H9 (cell line): ENCODE results near the gene HSPA5. TPM values are rescaled to one million over a fixed set of nuclear protein-coding genes. Genes with fewer than 3 reads are reported as not detected.
A peak's percentile ranks its signal among the peaks of the same experiment; 100 is the strongest.

Experiments
- DNase-seq: peaks from one replicate; pipeline ENCODE4 v3.0.0-alpha.2; 2017
- H2AFZ ChIP-seq: one replicate; pipeline ENCODE4 v1.6.1; 2013; ENCODE audit warnings: mild to moderate bottlenecking, low read length, control low read depth, moderate library complexity
- H2AK5ac ChIP-seq: 2 replicates; pipeline ENCODE4 v1.6.1; 2013; ENCODE audit warnings: low read length, control low read depth, mixed read lengths; ENCODE audit not compliant: insufficient read length
- H2BK120ac ChIP-seq: one replicate; pipeline ENCODE4 v1.6.1; 2013; ENCODE audit warnings: low read depth, mild to moderate bottlenecking, low read length, control low read depth, inconsistent platforms; ENCODE audit not compliant: poor library complexity, severe bottlenecking
- H2BK12ac ChIP-seq: 2 replicates; pipeline ENCODE4 v1.6.1; 2013; ENCODE audit warnings: low read length, control low read depth, mixed read lengths, low read depth; ENCODE audit not compliant: insufficient read length
- H2BK15ac ChIP-seq: 2 replicates; pipeline ENCODE4 v1.6.1; 2013; ENCODE audit warnings: low read depth, low read length, control low read depth
- H2BK20ac ChIP-seq: one replicate; pipeline ENCODE4 v1.6.1; 2013; ENCODE audit warnings: low read depth, mild to moderate bottlenecking, low read length, control low read depth, inconsistent platforms; ENCODE audit not compliant: poor library complexity, severe bottlenecking
- H2BK5ac ChIP-seq: 2 replicates; pipeline ENCODE4 v1.6.1; 2013; ENCODE audit warnings: low read length, control low read depth, mixed read lengths; ENCODE audit not compliant: insufficient read length
- H3K14ac ChIP-seq: 2 replicates; pipeline ENCODE4 v1.6.1; 2013; ENCODE audit warnings: low read length, control low read depth; ENCODE audit not compliant: insufficient read depth
- H3K18ac ChIP-seq: 2 replicates; pipeline ENCODE4 v1.6.1; 2013; ENCODE audit warnings: low read depth, mild to moderate bottlenecking, mixed read lengths, low read length, control low read depth; ENCODE audit not compliant: insufficient read length
- H3K23ac ChIP-seq: 2 replicates; pipeline ENCODE4 v1.6.1; 2013; ENCODE audit warnings: low read length, control low read depth, mixed read lengths, low read depth; ENCODE audit not compliant: insufficient read length
- H3K23me2 ChIP-seq: 2 replicates; pipeline ENCODE4 v1.6.1; 2013; ENCODE audit warnings: low read depth, mild to moderate bottlenecking, mixed read lengths, low read length, control low read depth; ENCODE audit not compliant: insufficient read length, poor library complexity, severe bottlenecking
- H3K27ac ChIP-seq: 2 replicates; pipeline ENCODE4 v1.5.1; 2013; ENCODE audit warnings: low read length, control low read depth, mixed read lengths, low read depth; ENCODE audit not compliant: insufficient read length
- H3K27me3 ChIP-seq: 2 replicates; pipeline ENCODE4 v1.6.1; 2013; ENCODE audit warnings: low read length, control low read depth, inconsistent platforms; ENCODE audit not compliant: insufficient read depth
- H3K4ac ChIP-seq: 2 replicates; pipeline ENCODE4 v1.6.1; 2013; ENCODE audit warnings: low read depth, mild to moderate bottlenecking, control low read depth, inconsistent platforms, low read length, moderate library complexity
- H3K4me1 ChIP-seq: 2 replicates; pipeline ENCODE4 v1.6.1; 2013; ENCODE audit warnings: low read length, control low read depth, inconsistent platforms; ENCODE audit not compliant: insufficient read depth
- H3K4me2 ChIP-seq: 2 replicates; pipeline ENCODE4 v1.6.1; 2013; ENCODE audit warnings: low read length, control low read depth, mixed read lengths; ENCODE audit not compliant: insufficient read length, insufficient read depth
- H3K56ac ChIP-seq: 2 replicates; pipeline ENCODE4 v1.6.1; 2013; ENCODE audit warnings: low read depth, mild to moderate bottlenecking, mixed read lengths, low read length, control low read depth; ENCODE audit not compliant: insufficient read length
- H3K79me1 ChIP-seq: 2 replicates; pipeline ENCODE4 v1.6.1; 2013; ENCODE audit warnings: low read depth, mild to moderate bottlenecking, moderate library complexity, low read length, control low read depth, inconsistent platforms; ENCODE audit not compliant: insufficient read depth, poor library complexity, severe bottlenecking
- H3K79me2 ChIP-seq: 2 replicates; pipeline ENCODE4 v1.6.1; 2013; ENCODE audit warnings: low read length, control low read depth, inconsistent platforms; ENCODE audit not compliant: insufficient read depth
- H3K9ac ChIP-seq: 2 replicates; pipeline ENCODE4 v1.6.1; 2013; ENCODE audit warnings: low read length, control low read depth, mixed read lengths; ENCODE audit not compliant: insufficient read length; ENCODE audit errors: extremely low read depth
- H3K9me3 ChIP-seq: one replicate; pipeline ENCODE4 v1.6.1; 2013; ENCODE audit warnings: low read depth, low read length, inconsistent platforms; ENCODE audit not compliant: control insufficient read depth
- H3T11ph ChIP-seq: one replicate; pipeline ENCODE4 v1.6.1; 2013; ENCODE audit warnings: mild to moderate bottlenecking, low read length, control low read depth, inconsistent platforms
- H4K20me1 ChIP-seq: one replicate; pipeline ENCODE4 v1.6.1; 2013; ENCODE audit not compliant: control insufficient read depth, insufficient read length, insufficient read depth
- H4K5ac ChIP-seq: 2 replicates; pipeline ENCODE4 v1.6.1; 2013; ENCODE audit warnings: low read depth, mild to moderate bottlenecking, mixed read lengths, low read length, control low read depth; ENCODE audit not compliant: insufficient read length
- H4K8ac ChIP-seq: replicated peaks from 2 replicates; pipeline ENCODE4 v1.6.1; 2013; ENCODE audit warnings: low read length, control low read depth, mixed read lengths, low read depth; ENCODE audit not compliant: insufficient read length
- H4K91ac ChIP-seq: 2 replicates; pipeline ENCODE4 v1.6.1; 2013; ENCODE audit warnings: low read depth, mild to moderate bottlenecking, moderate library complexity, mixed read lengths, low read length, control low read depth; ENCODE audit not compliant: insufficient read length
- H3K27ac Mint-ChIP-seq, 3 experiments: 2 replicates in 2 of 3; 3 replicates in 1 of 3; pipeline ENCODE4 v1.8.0; 2020 to 2021; ENCODE audit warnings: mixed read lengths in 3 of 3, mild to moderate bottlenecking in 1 of 3, moderate library complexity in 1 of 3
- H3K27me3 Mint-ChIP-seq: 2 replicates; pipeline ENCODE4 v1.8.0; 2021; ENCODE audit warnings: low read depth, mild to moderate bottlenecking, moderate library complexity, mixed read lengths
- H3K36me3 Mint-ChIP-seq, 3 experiments: 2 replicates in 2 of 3; 3 replicates in 1 of 3; pipeline ENCODE4 v1.8.0; 2020 to 2021; ENCODE audit warnings: low read depth in 3 of 3, mixed read lengths in 3 of 3; ENCODE audit not compliant: insufficient read depth in 1 of 3
- H3K4me1 Mint-ChIP-seq, 2 experiments: 2 replicates each; pipeline ENCODE4 v1.8.0; 2020; ENCODE audit warnings: mixed read lengths in 2 of 2
- H3K4me3 Mint-ChIP-seq, 2 experiments: 2 replicates in 1 of 2; 3 replicates in 1 of 2; pipeline ENCODE4 v1.8.0; 2020 to 2021; ENCODE audit warnings: mild to moderate bottlenecking in 2 of 2, mixed read lengths in 2 of 2, moderate library complexity in 1 of 2
- H3K9me3 Mint-ChIP-seq, 2 experiments: 2 replicates in 1 of 2; 3 replicates in 1 of 2; pipeline ENCODE4 v1.8.0; 2020; ENCODE audit warnings: mild to moderate bottlenecking in 2 of 2, mixed read lengths in 2 of 2, moderate library complexity in 1 of 2
- WGBS: extraction: QIAGEN DNeasy Blood & Tissue Kit; methylation state at CpG from one replicate; pipeline ENCODE4 v1.1.7; 2013; ENCODE audit warnings: missing lambda C conversion rate, low lambda C conversion rate, mixed read lengths; ENCODE audit not compliant: insufficient read length; ENCODE audit errors: extremely low coverage; 5-methylcytosine and 5-hydroxymethylcytosine counted together
- total RNA-seq: library from RNA; stranded (reverse); gene quantifications from 2 replicates; pipeline ENCODE4 v1.2.1, GENCODE V29; 2021
- TF ChIP-seq, protein P1 (sequence below): fragments of 200-600 bp; sonication (generic); conservative IDR thresholded peaks from 3 replicates; pipeline ENCODE4 v1.8.0; 2021; ENCODE audit warnings: antibody characterized with exemption, mild to moderate bottlenecking

HSPA5 gene
- total RNA-seq, 1 experiment from 2014 or later = 240 TPM

GRCh38 chr9:125262294-125262991, 21.3 kb upstream of the HSPA5 start:
- Histone ChIP-seq H3K4ac (no peak overlapping the region), H2BK12ac (no peak overlapping the region), H3K14ac (peak overlapping the region; percentile 32; the same call in 1 of the 2 replicates), H3K9me3 (no peaks in the 10 kb centered on the region), H2BK15ac (no peak overlapping the region), H3K27ac (no peak overlapping the region), H3K79me1 (no peaks in the 10 kb centered on the region), H3K23me2 (peaks cover 4% of the 10 kb centered on the region), H3K9ac (peak overlapping the region; percentile 83), H2BK20ac (no peak overlapping the region), H4K8ac (no peak overlapping the region), H4K20me1 (no peaks in the 10 kb centered on the region), H2AFZ (no peak overlapping the region), H2BK120ac (no peak overlapping the region), H2AK5ac (no peak overlapping the region), H3K23ac (no peak overlapping the region), H3T11ph (no peak overlapping the region), H3K27me3 (no peaks in the 10 kb centered on the region), H3K56ac (no peak overlapping the region), H3K4me1 (no peaks in the 10 kb centered on the region), H3K79me2 (peaks cover 3% of the 10 kb centered on the region), H3K4me2 (peak overlapping the region; percentile 95), H2BK5ac (no peak overlapping the region), H3K18ac (no peak overlapping the region), H4K91ac (no peak overlapping the region), H4K5ac (no peak overlapping the region)
- Mint-ChIP-seq H3K9me3 (peaks cover 0 to 7% of the 10 kb centered on the region in 2 experiments; a peak in 1 of 5 replicates), H3K27me3 (no peaks in the 10 kb centered on the region), H3K4me1 (peaks cover 8 to 12% of the 10 kb centered on the region in 2 experiments), H3K4me3 (peak overlapping the region; percentile 97 to 99), H3K27ac (peak overlapping the region in 2 of 3 experiments; percentile 87 to 93; a peak in 5 of 7 replicates), H3K36me3 (peaks cover 2 to 28% (median 14%) of the 10 kb centered on the region in 3 experiments; a peak in 6 of 7 replicates)
- DNase-seq = no peak
- WGBS = no CpG with 5 or more reads among the region's 11 CpGs
- TF ChIP-seq, protein P1, sequence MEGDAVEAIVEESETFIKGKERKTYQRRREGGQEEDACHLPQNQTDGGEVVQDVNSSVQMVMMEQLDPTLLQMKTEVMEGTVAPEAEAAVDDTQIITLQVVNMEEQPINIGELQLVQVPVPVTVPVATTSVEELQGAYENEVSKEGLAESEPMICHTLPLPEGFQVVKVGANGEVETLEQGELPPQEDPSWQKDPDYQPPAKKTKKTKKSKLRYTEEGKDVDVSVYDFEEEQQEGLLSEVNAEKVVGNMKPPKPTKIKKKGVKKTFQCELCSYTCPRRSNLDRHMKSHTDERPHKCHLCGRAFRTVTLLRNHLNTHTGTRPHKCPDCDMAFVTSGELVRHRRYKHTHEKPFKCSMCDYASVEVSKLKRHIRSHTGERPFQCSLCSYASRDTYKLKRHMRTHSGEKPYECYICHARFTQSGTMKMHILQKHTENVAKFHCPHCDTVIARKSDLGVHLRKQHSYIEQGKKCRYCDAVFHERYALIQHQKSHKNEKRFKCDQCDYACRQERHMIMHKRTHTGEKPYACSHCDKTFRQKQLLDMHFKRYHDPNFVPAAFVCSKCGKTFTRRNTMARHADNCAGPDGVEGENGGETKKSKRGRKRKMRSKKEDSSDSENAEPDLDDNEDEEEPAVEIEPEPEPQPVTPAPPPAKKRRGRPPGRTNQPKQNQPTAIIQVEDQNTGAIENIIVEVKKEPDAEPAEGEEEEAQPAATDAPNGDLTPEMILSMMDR = no peak
